HepG2 (cell line): ENCODE results near the gene RNASE2. TPM values are rescaled to one million over a fixed set of nuclear protein-coding genes. Genes with fewer than 3 reads are reported as not detected.

Experiments
- ATAC-seq: fragments of 200-7000 bp; cut with Tn5 transposase; 3 replicates; pipeline ENCODE4 v1.9.1; 2020; ENCODE audit warnings: mild to moderate bottlenecking, moderate library complexity
- BruUV-seq: library from RNA; stranded (reverse); fragments of 400-500 nt; replicated peaks from 2 replicates; lab custom pipeline; 2021; lab: Mats Ljungman, UMichigan
- CTCF ChIA-PET: fragments of 300-600 bp; formaldehyde crosslinking; extraction: SDS; loops from one replicate; lab custom pipeline; 2021; ENCODE audit warnings: low total read pairs, inconsistent platforms, low intra/inter-chr PET ratio; lab: Yijun Ruan, JAX
- POLR2A ChIA-PET: fragments of 350-600 bp; sonication (Branson Sonifier 250); formaldehyde crosslinking; loops from one replicate; lab custom pipeline; 2020; ENCODE audit warnings: antibody characterized with exemption, inconsistent platforms; lab: Yijun Ruan, JAX
- DNase-seq: peaks from one replicate; pipeline ENCODE4 v3.0.0-alpha.2; 2015; ENCODE audit warnings: low spot score
- FAIRE-seq: peaks from 3 replicates; lab custom pipeline; 2011; peaks lifted over from hg19 to GRCh38; lab: Jason Lieb, UNC
- H2AFZ ChIP-seq: one replicate; pipeline ENCODE4 v1.6.1; 2011; ENCODE audit warnings: low read length, inconsistent platforms
- H3K27ac ChIP-seq: fragments of 300-600 bp; 3 replicates; pipeline ENCODE4 v1.8.0; 2011; ENCODE audit warnings: mixed run types, mild to moderate bottlenecking, mixed read lengths, low read length, inconsistent platforms; ENCODE audit not compliant: insufficient read depth; ENCODE audit errors: extremely low read length
- H3K27me3 ChIP-seq, 2 experiments: fragments of 200-600 bp in 1 of 2; 2 replicates in 1 of 2; 3 replicates in 1 of 2; pipeline versions ENCODE4 v1.6.0 to v1.8.0; 2011; ENCODE audit warnings: low read length in 2 of 2, mild to moderate bottlenecking in 2 of 2, moderate library complexity in 2 of 2, inconsistent platforms in 1 of 2; ENCODE audit not compliant: insufficient read depth in 2 of 2, control insufficient read depth in 1 of 2
- H3K36me3 ChIP-seq, 2 experiments: fragments of 200-600 bp in 1 of 2; replicated peaks in 1 of 2; 2 replicates in 1 of 2; 3 replicates in 1 of 2; pipeline versions ENCODE4 v1.5.1 to v1.8.0; 2011; ENCODE audit warnings: low read length in 2 of 2, inconsistent platforms in 1 of 2; ENCODE audit not compliant: insufficient read depth in 2 of 2, control insufficient read depth in 1 of 2
- H3K4me1 ChIP-seq: 2 replicates; pipeline ENCODE4 v1.5.1; 2012; ENCODE audit warnings: low read length, inconsistent platforms; ENCODE audit not compliant: insufficient read depth
- H3K4me2 ChIP-seq: 2 replicates; pipeline ENCODE4 v1.6.0; 2011; ENCODE audit warnings: low read depth, low read length, inconsistent platforms
- H3K4me3 ChIP-seq, 3 experiments: fragments of 200-600 bp in 1 of 3; sonication (generic), shearing (Covaris generic) in 1 of 3; replicated peaks in 1 of 3; 2 replicates each; pipeline ENCODE4 v1.5.1; 2011 to 2016; ENCODE audit warnings: low read length in 3 of 3, inconsistent platforms in 2 of 3, low read depth in 2 of 3, mild to moderate bottlenecking in 2 of 3, control low read depth in 1 of 3, mixed read lengths in 1 of 3; ENCODE audit not compliant: insufficient read depth in 1 of 3
- H3K79me2 ChIP-seq: one replicate; pipeline ENCODE4 v1.6.1; 2011; ENCODE audit warnings: low read length, inconsistent platforms; ENCODE audit not compliant: insufficient read depth
- H3K9ac ChIP-seq: 2 replicates; pipeline ENCODE4 v1.6.0; 2011; ENCODE audit warnings: mild to moderate bottlenecking, low read depth, low read length, inconsistent platforms; ENCODE audit not compliant: insufficient read depth
- H3K9me3 ChIP-seq: 2 replicates; pipeline ENCODE4 v1.5.1; 2012; ENCODE audit warnings: mild to moderate bottlenecking, low read length
- H4K20me1 ChIP-seq: 2 replicates; pipeline ENCODE4 v1.6.0; 2011; ENCODE audit warnings: inconsistent platforms, mild to moderate bottlenecking, low read length, moderate library complexity; ENCODE audit not compliant: insufficient read depth
- DBP ChIP-seq: sonication (generic); formaldehyde crosslinking; IDR thresholded peaks from 2 replicates; pipeline ENCODE4 v1.4.0; 2020; ENCODE audit warnings: missing genetic modification reagents; ENCODE audit errors: not compliant biosample characterization
- KLF13 ChIP-seq: sonication (generic); formaldehyde crosslinking; IDR thresholded peaks from 2 replicates; pipeline ENCODE4 v1.4.0; 2020; ENCODE audit warnings: mild to moderate bottlenecking, missing genetic modification reagents
- MZF1 ChIP-seq: sonication (generic); formaldehyde crosslinking; IDR thresholded peaks from 2 replicates; pipeline ENCODE4 v1.8.1; 2023; ENCODE audit warnings: mild to moderate bottlenecking, missing genetic modification reagents, borderline replicate concordance
- RBFOX2 ChIP-seq: fragments of 200-400 bp; formaldehyde crosslinking; IDR thresholded peaks from 2 replicates; pipeline ENCODE4 v1.6.1; 2017; ENCODE audit warnings: low read depth, mild to moderate bottlenecking, low read length
- SIX1 ChIP-seq: sonication (generic); formaldehyde crosslinking; IDR thresholded peaks from 2 replicates; pipeline ENCODE4 v1.4.0; 2020; ENCODE audit warnings: missing genetic modification reagents, borderline replicate concordance
- THYN1 ChIP-seq: sonication (generic); formaldehyde crosslinking; IDR thresholded peaks from 2 replicates; pipeline ENCODE4 v1.8.1; 2023; ENCODE audit warnings: low read depth, mild to moderate bottlenecking, moderate library complexity, missing genetic modification reagents, borderline replicate concordance
- ZNF672 ChIP-seq: sonication (generic); formaldehyde crosslinking; IDR thresholded peaks from 2 replicates; pipeline ENCODE4 v1.8.1; 2022; ENCODE audit warnings: missing genetic modification reagents
- ZNF691 ChIP-seq: sonication (generic); formaldehyde crosslinking; IDR thresholded peaks from 2 replicates; pipeline ENCODE4 v1.4.0; 2020; ENCODE audit warnings: missing genetic modification reagents, low read depth, mild to moderate bottlenecking, borderline replicate concordance
- ZNF75D ChIP-seq: sonication (generic); formaldehyde crosslinking; IDR thresholded peaks from 2 replicates; pipeline ENCODE4 v1.8.1; 2023; ENCODE audit warnings: missing genetic modification reagents, mild to moderate bottlenecking, borderline replicate concordance
- WGBS: methylation state at CpG from one replicate; pipeline ENCODE4 v1.1.6; 2017; ENCODE audit warnings: low lambda C conversion rate; 5-methylcytosine and 5-hydroxymethylcytosine counted together
- in situ Hi-C: cut with HindIII; loops from 2 replicates; pipeline ENCODE4 v1.10.0; 2017; ENCODE audit warnings: low pct_unique_long_range_greater_than_20kb; ENCODE audit not compliant: extremely low pct_ligation_motif_present
- intact Hi-C: fragments of 100-400 bp; cut with micrococcal nuclease; formaldehyde crosslinking; loops from one replicate; pipeline ENCODE4 v1.10.0; 2022; ENCODE audit not compliant: unreplicated experiment
- polyA plus RNA-seq, 8 experiments: library from polyadenylated mRNA; depleted of rRNA in 3 of 8; stranded (reverse) in 7 of 8; unstranded in 1 of 8; fragments of >200 nt; fragmentation: Illumina TruSeq in 4 of 8; extraction: Trizol in 4 of 8; gene quantifications; 2 replicates each; pipeline versions ENCODE4 v1.2.1 to v1.2.3, GENCODE V29; 2011 to 2016; ENCODE audit warnings: low read depth in 4 of 8, missing spikeins in 1 of 8, mixed read lengths in 1 of 8; ENCODE audit not compliant: insufficient read depth in 1 of 8
- total RNA-seq, 5 experiments: library from RNA; depleted of rRNA; stranded (reverse); fragments of >200 nt; fragmentation: Illumina TruSeq; extraction: Trizol; gene quantifications; 2 replicates each; pipeline ENCODE4 v1.2.3, GENCODE V29; 2016; ENCODE audit warnings: low read depth in 1 of 5
- TF ChIP-seq, protein P1 (sequence below): sonication (generic); formaldehyde crosslinking; IDR thresholded peaks from 2 replicates; pipeline ENCODE4 v1.4.0; 2020; ENCODE audit warnings: low read depth, mild to moderate bottlenecking, missing genetic modification reagents
- TF ChIP-seq, protein P2 (sequence below): sonication (generic); formaldehyde crosslinking; IDR thresholded peaks from 2 replicates; pipeline ENCODE4 v1.4.0; 2020; ENCODE audit warnings: missing genetic modification reagents

RNASE2 gene
- total and polyA plus RNA-seq, 2 of the 13 experiments (the other 11 are each of a cell fraction or from before 2014, with no cell fraction given), result 0.69 TPM; not detected in 1

- TF ChIP-seq, protein P1, sequence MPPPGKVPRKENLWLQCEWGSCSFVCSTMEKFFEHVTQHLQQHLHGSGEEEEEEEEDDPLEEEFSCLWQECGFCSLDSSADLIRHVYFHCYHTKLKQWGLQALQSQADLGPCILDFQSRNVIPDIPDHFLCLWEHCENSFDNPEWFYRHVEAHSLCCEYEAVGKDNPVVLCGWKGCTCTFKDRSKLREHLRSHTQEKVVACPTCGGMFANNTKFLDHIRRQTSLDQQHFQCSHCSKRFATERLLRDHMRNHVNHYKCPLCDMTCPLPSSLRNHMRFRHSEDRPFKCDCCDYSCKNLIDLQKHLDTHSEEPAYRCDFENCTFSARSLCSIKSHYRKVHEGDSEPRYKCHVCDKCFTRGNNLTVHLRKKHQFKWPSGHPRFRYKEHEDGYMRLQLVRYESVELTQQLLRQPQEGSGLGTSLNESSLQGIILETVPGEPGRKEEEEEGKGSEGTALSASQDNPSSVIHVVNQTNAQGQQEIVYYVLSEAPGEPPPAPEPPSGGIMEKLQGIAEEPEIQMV (CRISPR knock-in tag), result no peak
- no peak for TF ChIP-seq ZNF75D (CRISPR knock-in tag)
- TF ChIP-seq, protein P2, sequence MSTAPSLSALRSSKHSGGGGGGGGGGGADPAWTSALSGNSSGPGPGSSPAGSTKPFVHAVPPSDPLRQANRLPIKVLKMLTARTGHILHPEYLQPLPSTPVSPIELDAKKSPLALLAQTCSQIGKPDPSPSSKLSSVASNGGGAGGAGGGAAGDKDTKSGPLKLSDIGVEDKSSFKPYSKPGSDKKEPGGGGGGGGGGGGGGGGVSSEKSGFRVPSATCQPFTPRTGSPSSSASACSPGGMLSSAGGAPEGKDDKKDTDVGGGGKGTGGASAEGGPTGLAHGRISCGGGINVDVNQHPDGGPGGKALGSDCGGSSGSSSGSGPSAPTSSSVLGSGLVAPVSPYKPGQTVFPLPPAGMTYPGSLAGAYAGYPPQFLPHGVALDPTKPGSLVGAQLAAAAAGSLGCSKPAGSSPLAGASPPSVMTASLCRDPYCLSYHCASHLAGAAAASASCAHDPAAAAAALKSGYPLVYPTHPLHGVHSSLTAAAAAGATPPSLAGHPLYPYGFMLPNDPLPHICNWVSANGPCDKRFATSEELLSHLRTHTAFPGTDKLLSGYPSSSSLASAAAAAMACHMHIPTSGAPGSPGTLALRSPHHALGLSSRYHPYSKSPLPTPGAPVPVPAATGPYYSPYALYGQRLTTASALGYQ (CRISPR knock-in tag), result no peak
These were observed 41.2 kb downstream of the RNASE2 start (continued) for GRCh38 chr14:20996521-20996920.

GRCh38 chr14:20997115-20997514 is 41.8 kb downstream of the RNASE2 start:
- Histone ChIP-seq H3K27me3 (no peaks in the 10 kb centered on the region), H3K9me3 (no peaks in the 10 kb centered on the region), H3K27ac (no peak overlapping the region), H3K79me2 (no peaks in the 10 kb centered on the region), H3K4me2 (no peak overlapping the region), H3K4me3 (no peak overlapping the region), H3K9ac (no peak overlapping the region), H2AFZ (no peak overlapping the region), H4K20me1 (no peaks in the 10 kb centered on the region), H3K36me3 (peaks cover 22 to 43% of the 10 kb centered on the region in 2 experiments), H3K4me1 (peaks cover under 1% of the 10 kb centered on the region)
- 90% methylated on average over 4 of the region's 4 CpGs for WGBS
- DNase-seq, result no peak
- in situ Hi-C loops, result loop anchor here (25.0 kb wide), 1 partner anchor 660 kb away; the partner anchor contains the start of genes CCNB1IP1 and PARP2
- no TSS peak for BruUV-seq
- intact Hi-C loops, result no loop called here
- no peak for ATAC-seq
- no peak for FAIRE-seq
- ChIA-PET POLR2A (interaction anchor here (0.7 to 1.1 kb wide), 3 partner anchors 18 to 375 kb away, joined by 3 to 5 read pairs (median 4); no protein-coding TSS in a partner anchor), CTCF (no interaction called here)
- TF ChIP-seq ZNF672, result no peak
- no peak; the same call in 1 of the 2 replicates for TF ChIP-seq RBFOX2
- TF ChIP-seq THYN1 (CRISPR knock-in tag), result no peak
- no peak for TF ChIP-seq SIX1 (CRISPR knock-in tag)
- no peak for TF ChIP-seq KLF13 (CRISPR knock-in tag)
- TF ChIP-seq DBP (CRISPR knock-in tag), result no peak
- no peak for TF ChIP-seq ZNF691 (CRISPR knock-in tag)
- TF ChIP-seq MZF1 (CRISPR knock-in tag), result no peak
- TF ChIP-seq, all 625 proteins: peak for 0
